T47D (cell line): ENCODE results near the gene ADRM1.
A peak's percentile ranks its signal among the peaks of the same experiment; 100 is the strongest.

Experiments used
- DNase-seq, 2 experiments: peaks; one replicate each; pipeline versions ENCODE4 v3.0.0 to v3.0.0-alpha.2; 2011 to 2012; ENCODE audit warnings: low read depth in 1 of 2, low spot score in 1 of 2
- JUND ChIP-seq: IDR thresholded peaks from 2 replicates; pipeline ENCODE4 v1.6.1; 2012; ENCODE audit warnings: low read depth
- in situ Hi-C: cut with HindIII; loops from 2 replicates; pipeline ENCODE4 v1.10.0; 2016; ENCODE audit warnings: low sequenced_read_pairs, low pct_unique_long_range_greater_than_20kb

The ADRM1 gene

GRCh38 chr20:62311832-62312661 is 9.2 kb downstream of the ADRM1 start:
- TF ChIP-seq JUND: no peak
- in situ Hi-C loops: no loop called here
- DNase-seq: no peak

- in situ Hi-C loops: no loop called here
- DNase-seq: no peak
- TF ChIP-seq JUND: no peak
Observed at GRCh38 chr20:62312662-62312977, 9.8 kb downstream of the ADRM1 start.

GRCh38 chr20:62313021-62313420 is 10.2 kb downstream of the ADRM1 start:
- in situ Hi-C loops: no loop called here
- TF ChIP-seq JUND: no peak
- no peak for DNase-seq

GRCh38 chr20:62313460-62314338 is 10.9 kb downstream of the ADRM1 start:
- DNase-seq: no peak
- TF ChIP-seq JUND: no peak
- in situ Hi-C loops: no loop called here

- no peak for TF ChIP-seq JUND
- in situ Hi-C loops: no loop called here
- DNase-seq: no peak
Observed at GRCh38 chr20:62314339-62314638, 11.5 kb downstream of the ADRM1 start.

- in situ Hi-C loops: no loop called here
- DNase-seq: no peak
- TF ChIP-seq JUND: no peak
Observed at GRCh38 chr20:62314711-62315302, 12.0 kb downstream of the ADRM1 start.

- DNase-seq: no peak
- in situ Hi-C loops: no loop called here
- no peak for TF ChIP-seq JUND
Observed at GRCh38 chr20:62315773-62316172, 13.0 kb downstream of the ADRM1 start.

- TF ChIP-seq JUND: no peak
- in situ Hi-C loops: no loop called here
- DNase-seq: no peak
Observed at GRCh38 chr20:62316331-62317166, 13.8 kb downstream of the ADRM1 start.

- in situ Hi-C loops: no loop called here
- no peak for DNase-seq
- no peak for TF ChIP-seq JUND
Observed at GRCh38 chr20:62317167-62317655, 14.4 kb downstream of the ADRM1 start.

GRCh38 chr20:62318400-62319345 is 15.9 kb downstream of the ADRM1 start:
- no peak for TF ChIP-seq JUND
- peak in 1 of 2 experiments; percentile 42 for DNase-seq
- in situ Hi-C loops: no loop called here

GRCh38 chr20:62319346-62319909 is 16.6 kb downstream of the ADRM1 start:
- TF ChIP-seq JUND: no peak
- DNase-seq: no peak
- in situ Hi-C loops: no loop called here
